SHP77 treated with DMSO at 0.1 percent for 48 hours (cell line): Measurements from ENCODE around the gene PLXND1.
A peak's percentile ranks its signal among the peaks of the same experiment; 100 is the strongest.
"Not testable (repeated sequence)": the region's sequence is repeated elsewhere in the genome, so short reads cannot be mapped to it uniquely, and the experiment has no call there.

Experiments used
- DNase-seq: peaks from one replicate; lab custom pipeline; 2025; lab: John Stamatoyannopoulos, UW

PLXND1 gene

GRCh38 chr3:129606636-129607390 lies at the start of gene PLXND1:
TSS of gene PLXND1 (minus strand) at chr3:129606676. CDS start at chr3:129606639, 37 bp downstream.
- DNase-seq, result no peak

DNA sequence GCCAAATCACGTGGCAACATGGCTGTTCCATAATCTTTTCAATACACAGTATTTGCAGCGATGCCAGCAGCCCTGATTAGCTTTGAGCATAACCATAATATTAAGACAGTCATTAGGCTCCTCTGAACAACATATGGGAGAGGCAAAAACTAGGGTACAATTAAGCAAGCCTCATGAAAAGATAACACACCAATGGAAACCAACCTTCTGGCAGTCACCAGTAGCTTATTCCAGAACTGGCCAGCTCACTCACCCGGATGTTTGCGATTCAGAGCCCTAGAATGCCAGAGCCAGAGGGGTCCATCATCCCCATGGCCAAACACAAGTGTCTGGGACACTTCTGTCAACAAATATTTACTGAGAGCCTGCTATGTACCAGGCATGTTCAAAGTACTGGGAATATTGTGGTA lies 48.8 kb upstream of the PLXND1 start:
- DNase-seq, result no peak

DNA sequence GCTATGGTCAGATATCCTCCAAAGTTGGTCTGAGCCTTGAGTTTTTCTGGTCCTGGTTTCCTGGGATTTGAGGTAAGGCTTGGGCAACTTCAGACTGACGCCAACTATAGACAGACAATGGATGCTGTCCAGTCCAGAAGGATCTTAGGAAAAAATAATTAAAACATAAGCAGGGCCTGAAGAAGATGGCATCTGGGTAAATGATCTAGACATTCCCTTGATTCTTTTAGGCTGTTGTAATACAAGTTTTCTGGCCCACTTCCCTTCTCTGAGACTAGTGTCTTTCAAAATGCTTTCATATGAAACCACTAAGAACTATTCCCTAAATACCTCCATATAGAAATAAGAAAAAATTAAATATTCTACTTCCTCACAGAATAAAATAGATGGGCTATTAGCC lies 47.7 kb upstream of the PLXND1 start:
- no peak for DNase-seq

DNA sequence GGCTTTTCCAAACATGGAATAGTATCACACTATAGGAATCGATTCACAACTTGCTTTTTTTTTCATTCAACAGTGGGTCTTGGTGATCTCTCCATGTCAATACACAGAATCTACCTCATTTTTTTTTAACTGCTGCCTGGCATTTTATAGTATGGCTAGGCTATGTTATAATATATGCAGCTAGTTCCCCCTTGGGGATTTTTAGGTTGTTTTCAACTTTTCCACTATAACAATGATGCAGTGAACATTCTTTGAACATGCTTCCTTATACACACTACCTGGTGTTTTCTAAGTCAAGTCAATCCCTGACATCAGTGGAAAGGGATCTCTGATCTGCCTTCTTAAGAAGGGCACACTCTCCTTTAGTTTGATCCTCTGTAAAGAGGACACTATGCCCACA lies 46.5 kb upstream of the PLXND1 start:
- DNase-seq, result no peak

- DNase-seq, result no peak
Observed at GRCh38 chr3:129651435-129652202, 45.1 kb upstream of the PLXND1 start.

DNA sequence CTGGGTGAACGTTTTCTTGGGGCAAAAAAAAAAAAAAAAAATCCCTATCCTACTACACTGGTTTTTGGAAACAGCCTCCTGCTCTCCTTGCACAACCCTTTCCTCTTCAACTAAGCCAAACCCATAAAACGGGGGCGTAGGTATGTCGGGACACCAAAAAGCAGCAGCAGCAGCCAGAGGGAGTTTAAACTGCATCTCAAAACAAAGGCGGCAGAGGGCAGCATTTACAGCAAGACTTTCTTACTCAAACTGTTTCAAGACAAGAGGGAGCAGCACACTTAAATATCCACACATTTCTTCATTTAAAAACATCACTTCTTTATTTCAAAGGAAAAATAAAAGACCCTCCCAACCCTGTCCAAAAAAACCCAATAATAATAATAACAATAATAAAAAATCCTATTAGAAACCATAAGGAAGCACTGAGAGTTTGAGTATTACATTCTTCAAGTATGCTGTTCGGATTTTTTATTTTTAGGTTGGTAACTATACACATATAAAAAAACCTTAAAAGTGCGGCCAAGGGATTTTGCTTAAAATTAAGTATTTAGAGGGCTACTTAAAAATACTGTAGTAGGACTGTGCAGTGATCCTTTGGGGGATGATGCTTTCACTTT lies 43.9 kb upstream of the PLXND1 start:
- peak; percentile 7 for DNase-seq

DNA sequence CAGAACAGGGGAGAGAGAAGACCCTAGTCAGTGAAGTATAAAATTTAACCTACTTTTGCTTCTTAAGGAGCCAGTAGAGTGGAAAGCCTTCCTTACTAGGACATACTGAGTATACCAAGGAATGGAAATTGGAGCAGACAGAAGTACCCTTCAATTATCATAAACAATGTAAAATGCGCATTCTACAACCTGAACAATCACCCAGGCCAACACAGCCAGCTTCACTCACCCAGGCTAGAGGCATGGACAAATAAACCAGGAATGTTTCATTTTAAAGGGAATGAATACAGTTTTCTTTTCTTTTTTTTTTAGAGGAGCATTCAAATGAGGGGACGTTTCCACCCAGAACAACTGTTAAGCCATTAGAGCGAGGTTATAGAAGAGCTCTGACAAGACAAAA lies 41.9 kb upstream of the PLXND1 start:
- no peak for DNase-seq

GRCh38 chr3:129645286-129645685 lies 38.8 kb upstream of the PLXND1 start:
- DNase-seq, result no peak

GRCh38 chr3:129644836-129645235 lies 38.4 kb upstream of the PLXND1 start:
- DNase-seq, result no peak

DNA sequence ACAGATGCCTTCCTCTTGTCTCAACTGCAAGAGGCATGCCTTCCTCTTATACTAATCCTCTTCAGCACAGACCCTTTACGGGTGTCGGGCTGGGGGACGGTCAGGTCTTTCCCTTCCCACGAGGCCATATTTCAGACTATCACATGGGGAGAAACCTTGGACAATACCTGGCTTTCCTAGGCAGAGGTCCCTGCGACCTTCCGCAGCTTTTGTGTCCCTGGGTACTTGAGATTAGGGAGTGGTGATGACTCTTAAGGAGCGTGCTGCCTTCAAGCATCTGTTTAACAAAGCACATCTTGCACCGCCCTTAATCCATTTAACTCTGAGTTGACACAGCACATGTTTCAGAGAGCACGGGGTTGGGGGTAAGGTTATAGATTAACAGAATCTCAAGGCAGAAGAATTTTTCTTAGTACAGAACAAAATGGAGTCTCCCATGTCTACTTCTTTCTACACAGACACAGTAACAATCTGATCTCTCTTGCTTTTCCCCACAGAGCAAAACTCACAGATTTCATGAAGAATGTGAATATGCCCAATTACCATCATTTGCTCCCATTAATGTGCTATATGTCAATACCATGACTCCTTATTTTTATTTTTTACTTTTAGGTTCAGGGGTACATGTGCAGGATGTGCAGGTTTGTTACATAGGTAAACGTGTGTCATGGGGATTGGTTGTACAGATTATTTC lies 35.2 kb upstream of the PLXND1 start:
- not testable (repeated sequence) for DNase-seq

DNA sequence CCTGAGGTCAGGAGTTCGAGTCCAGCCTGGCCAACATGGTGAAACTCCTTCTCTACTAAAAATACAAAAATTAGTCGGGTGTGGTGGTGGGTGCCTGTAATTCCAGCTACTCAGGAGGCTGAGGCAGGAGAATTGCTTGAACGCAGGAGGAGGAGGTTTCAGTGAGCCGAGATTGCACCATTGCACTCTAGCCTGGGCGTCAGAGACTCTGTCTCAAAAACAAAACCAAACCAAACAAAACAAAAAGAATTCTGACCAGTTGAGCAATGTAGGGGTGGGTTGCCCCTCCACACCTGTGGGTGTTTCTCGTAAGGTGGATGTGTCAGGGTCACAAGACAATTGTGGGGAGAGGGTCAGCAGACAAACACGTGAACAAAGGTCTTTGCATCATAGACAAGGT lies 34.5 kb upstream of the PLXND1 start:
- DNase-seq, result not testable (repeated sequence)

GRCh38 chr3:129638481-129638880 lies 32.0 kb upstream of the PLXND1 start:
- no peak for DNase-seq

- DNase-seq, result no peak
Observed at GRCh38 chr3:129636082-129636481, 29.6 kb upstream of the PLXND1 start.

- no peak for DNase-seq
Observed at GRCh38 chr3:129635656-129636055, 29.2 kb upstream of the PLXND1 start.

DNA sequence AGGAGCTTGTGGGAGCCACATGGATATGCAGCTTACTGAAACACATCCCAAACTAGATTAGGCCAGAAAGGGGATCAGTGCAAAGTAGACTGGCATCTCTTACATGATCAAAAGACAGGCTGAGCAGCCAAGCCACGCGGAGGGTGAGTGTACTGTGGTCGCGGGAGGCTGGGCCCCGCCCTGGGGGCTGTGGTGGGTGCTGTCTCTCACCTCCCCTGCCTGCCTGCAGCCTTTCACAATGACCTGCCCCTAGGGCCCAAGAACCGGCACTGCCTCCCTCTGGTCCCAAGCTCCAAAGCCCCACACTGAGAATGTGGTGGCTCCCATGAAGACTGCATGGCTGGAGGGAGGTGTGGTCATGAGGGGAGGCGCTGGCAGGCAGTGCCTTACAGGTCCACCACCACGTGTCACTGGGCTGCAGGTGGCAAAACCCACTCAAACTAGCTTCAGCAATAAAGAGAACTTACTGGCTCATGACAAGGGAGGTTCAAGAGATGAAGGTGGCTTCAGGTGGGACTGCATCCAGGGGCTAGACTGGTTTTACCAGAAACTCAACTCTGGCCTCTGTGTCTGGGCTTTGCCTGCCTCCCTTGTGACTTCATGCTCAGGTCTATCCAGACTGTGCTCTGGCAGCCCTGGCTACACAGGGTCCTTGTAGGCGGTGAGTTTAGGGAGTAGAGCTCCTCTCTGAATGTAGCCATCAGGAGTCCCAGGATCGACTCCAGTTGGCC lies 27.4 kb upstream of the PLXND1 start:
- DNase-seq, result no peak

- DNase-seq, result no peak
Observed at GRCh38 chr3:129632977-129633376, 26.5 kb upstream of the PLXND1 start.

DNA sequence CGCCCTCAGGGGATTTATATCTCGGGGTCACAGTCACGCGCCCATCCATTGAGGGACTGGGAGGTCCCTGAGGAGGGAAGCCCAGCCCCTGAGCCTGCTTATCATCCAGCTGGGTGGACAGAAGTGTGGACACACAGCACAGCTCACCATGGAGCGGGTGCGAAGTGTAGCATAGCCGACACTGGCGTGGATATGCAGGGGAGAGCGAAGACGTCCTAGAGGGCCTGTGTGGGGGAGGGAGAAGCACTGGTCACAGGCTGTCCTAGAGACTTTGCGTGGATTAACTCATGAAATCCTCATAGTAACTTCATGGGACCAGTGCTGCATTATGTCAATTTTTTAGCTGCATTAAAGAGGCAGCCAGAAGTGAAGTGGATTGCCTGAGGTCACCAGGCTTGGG lies 26.1 kb upstream of the PLXND1 start:
- no peak for DNase-seq

GRCh38 chr3:129632056-129632455 lies 25.6 kb upstream of the PLXND1 start:
- DNase-seq, result no peak

GRCh38 chr3:129629011-129629410 lies 22.5 kb upstream of the PLXND1 start:
- no peak for DNase-seq

- DNase-seq, result no peak
Observed at GRCh38 chr3:129628169-129628522, 21.7 kb upstream of the PLXND1 start.

DNA sequence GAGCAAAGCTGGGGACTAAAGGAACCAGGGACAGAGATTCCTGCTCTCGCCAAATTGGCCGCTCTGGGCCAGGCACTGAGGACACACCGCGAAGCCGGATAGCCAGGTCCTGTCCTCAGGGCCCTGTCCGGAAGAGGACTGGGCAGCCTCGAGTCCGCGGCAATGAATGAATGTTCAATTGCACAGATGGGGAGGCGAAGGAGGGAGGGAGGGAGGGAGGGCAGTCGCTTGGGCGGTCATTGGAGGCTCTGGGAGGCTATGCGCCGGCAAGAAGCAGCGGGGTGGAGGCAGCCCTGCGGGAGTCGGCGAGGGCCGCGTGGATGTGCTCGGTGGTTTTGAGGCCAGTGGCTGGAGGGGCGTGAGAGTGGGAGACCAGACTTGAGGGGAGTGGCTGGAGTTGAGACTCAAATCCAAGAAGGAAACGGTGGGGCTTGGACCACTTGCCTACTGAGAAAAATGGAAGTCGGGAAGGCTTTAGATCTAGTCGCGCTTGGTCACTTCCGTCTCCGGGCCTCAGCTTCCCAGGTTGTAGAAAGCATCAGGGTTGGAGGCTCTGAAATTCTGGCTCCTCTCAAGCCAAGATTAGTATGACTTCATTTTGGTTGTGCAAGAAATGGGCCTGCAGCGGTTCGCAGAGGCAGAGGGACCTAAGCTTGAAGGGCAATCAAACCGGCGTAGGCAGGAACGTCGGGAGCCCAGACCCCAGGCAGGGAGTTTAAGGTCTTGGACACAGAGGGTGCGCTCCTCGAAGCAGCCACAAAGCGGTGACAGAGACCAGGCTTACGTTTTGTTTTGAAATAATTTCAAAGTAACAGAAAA lies 21.1 kb upstream of the PLXND1 start:
- peak; percentile 77 for DNase-seq
